ENCODE results near the gene PPP1R14B. TPM values are rescaled to one million over a fixed set of nuclear protein-coding genes. Genes with fewer than 3 reads are reported as not detected.

The PPP1R14B gene
- total RNA-seq, 1 donor from 2014 or later = 60.7 TPM

Small RNA genes lying within 50 kb of the gene (small RNA-seq; reads per million reads assigned to genes)
- not detected for gene RF00019 (ENCODE audit: low replicate concordance)

Other genes with a start within 250 kb of the PPP1R14B start
- gene FLRT1, start 211.0 kb downstream of the PPP1R14B start, total RNA-seq = 7.6 TPM
- 12.0 TPM for gene MACROD1, start 80.8 kb downstream of the PPP1R14B start, total RNA-seq
- gene STIP1, start 60.8 kb downstream of the PPP1R14B start, total RNA-seq = 62.9 TPM
- 0.98 TPM for gene FERMT3, start 40.2 kb downstream of the PPP1R14B start, total RNA-seq
- gene TRPT1, start 20.8 kb downstream of the PPP1R14B start, total RNA-seq = 5.4 TPM
- 10.6 TPM for gene NUDT22, start 20.7 kb downstream of the PPP1R14B start, total RNA-seq
- 6.6 TPM for gene DNAJC4, start 16.4 kb downstream of the PPP1R14B start, total RNA-seq
- gene VEGFB, start 12.4 kb downstream of the PPP1R14B start, total RNA-seq = 24.1 TPM
- 16.2 TPM for gene FKBP2, start 5.8 kb downstream of the PPP1R14B start, total RNA-seq
- 3.7 TPM for gene PLCB3, start 4.6 kb upstream of the PPP1R14B start, total RNA-seq
- 35.9 TPM for gene BAD, start 37.7 kb upstream of the PPP1R14B start, total RNA-seq
- gene GPR137, start 38.9 kb upstream of the PPP1R14B start, total RNA-seq = 8.1 TPM
- 1.5 TPM for gene KCNK4, start 44.4 kb upstream of the PPP1R14B start, total RNA-seq
- gene CATSPERZ, start 53.4 kb upstream of the PPP1R14B start, total RNA-seq = 0.98 TPM
- gene ESRRA, start 58.6 kb upstream of the PPP1R14B start, total RNA-seq = 10.8 TPM
- gene TRMT112, start 70.6 kb upstream of the PPP1R14B start, total RNA-seq = 50.9 TPM
- 87.5 TPM for gene PRDX5, start 71.2 kb upstream of the PPP1R14B start, total RNA-seq
- gene CCDC88B, start 93.3 kb upstream of the PPP1R14B start, total RNA-seq = 0.98 TPM
- gene RPS6KA4, start 112.2 kb upstream of the PPP1R14B start, total RNA-seq = 7.1 TPM